HuH-7.5 (cell line): Measurements from ENCODE around the gene HYOU1.
"Not testable (repeated sequence)": the region's sequence is repeated elsewhere in the genome, so short reads cannot be mapped to it uniquely, and the experiment has no call there.

ENCODE experiments used
- DNase-seq: peaks from one replicate; pipeline ENCODE4 v3.0.0; 2011; ENCODE audit warnings: low spot score

The HYOU1 gene

GRCh38 chr11:119018074-119018938, 38.7 kb downstream of the HYOU1 start, which contains the start of the genes RPS25 and TRAPPC4:
TSS of gene RPS25 (minus strand) at chr11:119018343. CDS start at chr11:119018284, 59 bp downstream.
TSS of gene TRAPPC4 (plus strand) at chr11:119018766. CDS start at chr11:119018796, 30 bp downstream.
- peak; percentile 80 for DNase-seq

- DNase-seq: not testable (repeated sequence)
Observed at GRCh38 chr11:119017377-119017776, 39.6 kb downstream of the HYOU1 start.

- DNase-seq: no peak
Observed at GRCh38 chr11:119016216-119017009, 40.6 kb downstream of the HYOU1 start.

GRCh38 chr11:119015054-119015611, 41.9 kb downstream of the HYOU1 start:
- no peak for DNase-seq

GRCh38 chr11:119014209-119014924, 42.6 kb downstream of the HYOU1 start:
- no peak for DNase-seq

- no peak for DNase-seq
Observed at GRCh38 chr11:119012629-119013170, 44.3 kb downstream of the HYOU1 start.

- no peak for DNase-seq
Observed at GRCh38 chr11:119011476-119012053, 45.4 kb downstream of the HYOU1 start.

GRCh38 chr11:119006656-119007055, 50.3 kb downstream of the HYOU1 start:
- DNase-seq: no peak

GRCh38 chr11:119000906-119001305, 56.1 kb downstream of the HYOU1 start:
- DNase-seq: no peak

- no peak for DNase-seq
Observed at GRCh38 chr11:118998822-118999221, 58.2 kb downstream of the HYOU1 start.

- DNase-seq: no peak
Observed at GRCh38 chr11:118998388-118998717, 58.7 kb downstream of the HYOU1 start.

GRCh38 chr11:118997627-118998387, 59.2 kb downstream of the HYOU1 start, which contains the start of gene CENATAC:
TSS of gene CENATAC (plus strand) at chr11:118998138. CDS start at chr11:118998198, 60 bp downstream.
- DNase-seq: peak; percentile 97

GRCh38 chr11:118996926-118997626, 59.9 kb downstream of the HYOU1 start:
- DNase-seq: no peak
